Left lung (tissue), 10 donors: ENCODE measurements around the gene ACSL4. TPM values are rescaled to one million over a fixed set of nuclear protein-coding genes. Genes with fewer than 3 reads are reported as not detected.
A peak's percentile ranks its signal among the peaks of the same experiment; 100 is the strongest.
"Not testable (repeated sequence)": the region's sequence is repeated elsewhere in the genome, so short reads cannot be mapped to it uniquely, and the experiment has no call there.

Source experiments
- ATAC-seq: fragments of 200-7000 bp; cut with Tn5 transposase; one replicate; pipeline ENCODE4 v1.9.1; 2020; ENCODE audit warnings: moderate library complexity
- DNase-seq, 4 donors: peaks; one replicate each; pipeline ENCODE4 v3.0.0-alpha.2; 2013 to 2020
- H3K27ac ChIP-seq, 2 donors: fragments of 200-600 bp; sonication (generic) in 1 of 2; one replicate each; pipeline versions ENCODE4 v1.5.0 to v1.8.0; 2020 to 2021
- H3K27me3 ChIP-seq, 2 donors: fragments of 200-600 bp; sonication (generic) in 1 of 2; one replicate each; pipeline versions ENCODE4 v1.5.0 to v1.8.0; 2020 to 2021
- H3K36me3 ChIP-seq, 2 donors: fragments of 200-600 bp; sonication (generic) in 1 of 2; one replicate each; pipeline versions ENCODE4 v1.5.0 to v1.8.0; 2020 to 2021
- H3K4me1 ChIP-seq, 2 donors: fragments of 200-600 bp; one replicate each; pipeline ENCODE4 v1.8.0; 2021
- H3K4me3 ChIP-seq, 2 donors: fragments of 200-600 bp; sonication (generic) in 1 of 2; one replicate each; pipeline versions ENCODE4 v1.5.0 to v1.8.0; 2020 to 2021; ENCODE audit warnings: mild to moderate bottlenecking in 1 of 2
- H3K9me3 ChIP-seq, 2 donors: fragments of 200-600 bp; sonication (generic) in 1 of 2; one replicate each; pipeline versions ENCODE4 v1.5.0 to v1.8.0; 2020 to 2021
- CTCF ChIP-seq, 2 donors: fragments of 200-600 bp; sonication (generic) in 1 of 2; IDR thresholded peaks; one replicate each; pipeline versions ENCODE4 v1.5.0 to v1.8.0; 2021; ENCODE audit warnings: antibody characterized with exemption in 2 of 2
- intact Hi-C, 2 donors: fragments of 100-400 bp; cut with DNase I; formaldehyde crosslinking; loops; one replicate each; pipeline versions ENCODE4 v1.11.2 to v1.14.2; 2022
- polyA plus RNA-seq, 6 donors: library from polyadenylated mRNA; unstranded; fragments of 120-200 nt; gene quantifications; one replicate each; pipeline ENCODE4 v1.2.1, GENCODE V29; 2013; ENCODE audit not compliant: insufficient read length in 6 of 6
- total RNA-seq, 2 donors: library from RNA; stranded (reverse); fragmentation: NEBNext Ultra II Directional; extraction: Animal tissue kit (Norgen Biotek cat#: 25700); gene quantifications; one replicate each; pipeline ENCODE4 v1.2.1, GENCODE V29; 2021
- donor health status: DM: no; HTN: yes; CAD: no.
- donor health status: DM: no; HTN: no; CAD: no.

Gene ACSL4
- total and polyA plus RNA-seq, 8 donors = 13.2 to 93.9 (median 15.4) TPM

- H3K27ac ChIP-seq = no peak overlapping the region
- H3K27me3 ChIP-seq = no peaks in the 10 kb centered on the region
- no peak overlapping the region for H3K4me3 ChIP-seq
- no peak for ATAC-seq
- intact Hi-C loops = no loop called here
- H3K4me1 ChIP-seq = no peaks in the 10 kb centered on the region
- no peaks in the 10 kb centered on the region for H3K36me3 ChIP-seq
- no peak for TF ChIP-seq CTCF (IDR thresholded peaks at IDR 0.05)
- DNase-seq = no peak
- H3K9me3 ChIP-seq = no peaks in the 10 kb centered on the region
Measured at GRCh38 chrX:109747681-109748080, 14.6 kb upstream of the ACSL4 start.

- TF ChIP-seq CTCF (IDR thresholded peaks at IDR 0.05) = no peak
- H3K27me3 ChIP-seq = peaks cover 0 to 5% of the 10 kb centered on the region in 2 donors
- H3K36me3 ChIP-seq = no peaks in the 10 kb centered on the region
- intact Hi-C loops = no loop called here
- H3K4me1 ChIP-seq = peaks cover 0 to 10% of the 10 kb centered on the region in 2 donors
- no peak overlapping the region for H3K4me3 ChIP-seq
- H3K27ac ChIP-seq = no peak overlapping the region
- DNase-seq (no peak), ATAC-seq (no peak)
- H3K9me3 ChIP-seq = no peaks in the 10 kb centered on the region
Measured at GRCh38 chrX:109742722-109743121, 9.7 kb upstream of the ACSL4 start.

GRCh38 chrX:109740896-109741295 lies 7.8 kb upstream of the ACSL4 start:
- H3K36me3 ChIP-seq, H3K27me3 ChIP-seq, H3K9me3 ChIP-seq, intact Hi-C loops, H3K4me3 ChIP-seq: not testable (repeated sequence)
- Histone ChIP-seq H3K27ac (peak overlapping the region in 1 of 2 donors; percentile 80), H3K4me1 (peaks cover 0 to 10% of the 10 kb centered on the region in 2 donors)
- peak in 1 of 4 donors; percentile 57 for DNase-seq
- peak; percentile 59 for ATAC-seq

GRCh38 chrX:109740433-109740809 lies 7.4 kb upstream of the ACSL4 start:
- Histone ChIP-seq H3K27ac (peak overlapping the region in 1 of 2 donors; percentile 80), H3K4me3 (no peak overlapping the region), H3K36me3 (no peaks in the 10 kb centered on the region), H3K9me3 (no peaks in the 10 kb centered on the region), H3K4me1 (peaks cover 0 to 10% of the 10 kb centered on the region in 2 donors), H3K27me3 (peaks cover 0 to 6% of the 10 kb centered on the region in 2 donors)
- DNase-seq (no peak), ATAC-seq (peak; percentile 38)
- intact Hi-C loops = no loop called here
- no peak for TF ChIP-seq CTCF (IDR thresholded peaks at IDR 0.05)

- peak overlapping the region in 1 of 2 donors; percentile 80 for H3K27ac ChIP-seq
- H3K27me3 ChIP-seq = peaks cover 0 to 8% of the 10 kb centered on the region in 2 donors
- ATAC-seq (peak; percentile 86), DNase-seq (no peak)
- H3K36me3 ChIP-seq = no peaks in the 10 kb centered on the region
- H3K4me3 ChIP-seq = no peak overlapping the region
- peaks cover 0 to 10% of the 10 kb centered on the region in 2 donors for H3K4me1 ChIP-seq
- H3K9me3 ChIP-seq = no peaks in the 10 kb centered on the region
- TF ChIP-seq CTCF (IDR thresholded peaks at IDR 0.05) = no peak
- intact Hi-C loops = no loop called here
Measured at GRCh38 chrX:109739625-109740432, 6.8 kb upstream of the ACSL4 start.
